ENCODE measurements around the gene EVI5L.
"Not testable (repeated sequence)": the region's sequence is repeated elsewhere in the genome, so short reads cannot be mapped to it uniquely, and the experiment has no call there.

The EVI5L gene

DNA sequence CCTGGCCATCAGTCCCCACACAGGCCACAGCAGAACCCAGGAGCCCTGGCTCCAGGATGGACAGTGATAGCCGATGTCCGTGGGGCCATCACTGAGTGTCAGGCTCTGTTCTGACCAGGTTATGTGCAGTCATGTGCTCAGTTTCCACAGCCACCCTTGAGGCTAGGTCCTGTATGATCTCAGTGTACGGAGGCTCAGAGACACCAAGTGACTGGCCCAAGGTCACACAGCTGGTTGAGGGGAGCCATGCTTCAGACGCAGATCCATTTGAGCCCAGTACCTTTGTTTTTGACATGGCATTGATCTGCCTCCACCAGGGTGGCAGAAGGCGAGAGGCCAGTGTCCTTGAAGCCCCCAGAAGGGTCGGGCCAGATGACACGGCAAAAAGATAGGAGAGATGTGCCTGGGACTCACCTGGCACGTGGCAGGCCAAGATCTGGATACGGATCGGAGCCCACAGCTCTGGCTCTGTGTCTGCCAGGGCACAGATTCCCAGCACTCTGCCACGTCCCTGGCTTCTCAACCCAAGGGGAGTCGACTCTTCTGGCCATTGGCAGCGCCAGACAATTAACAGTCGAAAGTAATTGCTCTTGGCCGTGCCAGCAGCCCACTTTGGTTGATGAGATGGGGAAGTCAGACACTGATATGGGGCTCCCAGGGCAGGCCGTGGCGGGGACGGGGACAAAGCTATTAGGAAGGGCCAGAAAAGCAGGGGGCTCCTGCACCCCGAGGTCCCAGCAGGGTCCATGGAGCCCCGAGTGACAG lies 15.6 kb downstream of the EVI5L start:
- DNase-seq (ENCODE audit: low spot score): no peak

- no peak for DNase-seq (ENCODE audit: low spot score)
These were observed 16.2 kb downstream of the EVI5L start for GRCh38 chr19:7846155-7846646.

- DNase-seq (ENCODE audit: low spot score): no peak
These were observed 17.6 kb downstream of the EVI5L start for GRCh38 chr19:7847664-7848063.

DNA sequence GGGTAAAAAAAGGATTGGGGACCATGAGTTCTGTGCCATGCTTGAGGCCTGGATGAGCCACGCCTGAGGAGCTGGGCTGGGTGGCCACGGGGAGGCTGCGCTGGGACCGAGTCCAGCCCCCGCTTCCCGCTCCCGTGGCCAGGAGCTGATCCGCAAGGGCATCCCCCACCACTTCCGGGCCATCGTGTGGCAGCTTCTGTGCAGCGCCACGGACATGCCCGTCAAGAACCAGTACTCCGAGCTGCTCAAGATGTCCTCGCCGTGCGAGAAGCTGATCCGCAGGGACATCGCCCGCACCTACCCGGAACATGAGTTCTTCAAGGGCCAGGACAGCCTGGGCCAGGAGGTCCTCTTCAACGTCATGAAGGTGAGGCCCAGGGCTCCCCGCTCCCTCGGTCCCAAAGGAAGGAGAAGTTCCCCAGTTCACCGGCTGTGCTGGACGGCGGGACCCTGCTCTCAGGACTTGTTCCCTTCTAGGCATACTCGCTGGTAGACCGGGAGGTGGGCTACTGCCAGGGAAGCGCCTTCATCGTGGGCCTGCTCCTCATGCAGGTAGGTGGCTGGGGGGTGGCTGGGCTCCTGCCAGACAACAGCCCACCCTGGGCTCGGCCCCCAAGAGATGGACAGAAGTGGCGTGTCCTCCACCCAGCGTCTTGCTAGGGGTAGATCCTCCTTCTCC lies 18.9 kb downstream of the EVI5L start:
- no peak for DNase-seq (ENCODE audit: low spot score)

GRCh38 chr19:7849631-7849999 lies 19.6 kb downstream of the EVI5L start:
- no peak for DNase-seq (ENCODE audit: low spot score)

GRCh38 chr19:7850000-7850813 lies 20.2 kb downstream of the EVI5L start:
- DNase-seq (ENCODE audit: low spot score): no peak

DNA sequence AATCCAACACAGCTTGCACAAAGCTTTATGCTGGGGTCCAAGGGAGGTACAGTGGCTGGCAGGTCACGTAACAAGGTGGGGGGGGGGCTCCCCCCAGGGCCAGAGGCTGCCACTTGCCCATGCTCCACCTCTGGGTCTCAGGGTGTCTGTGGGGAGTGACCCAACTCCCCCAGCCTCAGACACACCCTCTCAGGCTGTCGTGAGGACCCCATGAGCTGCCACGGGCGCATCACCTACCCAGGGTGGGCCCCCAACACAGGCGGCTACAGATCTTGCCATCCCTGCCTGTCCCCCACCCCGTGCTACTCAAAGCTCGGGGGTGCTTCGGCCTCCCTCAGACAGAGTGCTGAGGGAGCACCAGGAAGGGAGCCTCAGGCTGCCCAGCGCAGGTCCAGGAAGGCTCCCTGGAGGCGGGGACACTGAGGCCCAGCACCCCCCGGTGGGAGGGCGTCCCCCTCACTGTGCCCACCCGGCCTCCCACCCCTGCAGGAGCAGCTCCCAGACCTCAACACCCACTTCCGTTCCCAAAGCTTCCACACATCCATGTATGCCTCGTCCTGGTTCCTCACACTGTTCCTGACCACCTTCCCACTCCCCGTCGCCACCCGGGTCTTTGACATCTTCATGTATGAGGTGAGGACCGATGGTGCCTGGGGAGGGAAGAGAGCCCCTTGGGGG lies 21.1 kb downstream of the EVI5L start:
- DNase-seq (ENCODE audit: low spot score): no peak

DNA sequence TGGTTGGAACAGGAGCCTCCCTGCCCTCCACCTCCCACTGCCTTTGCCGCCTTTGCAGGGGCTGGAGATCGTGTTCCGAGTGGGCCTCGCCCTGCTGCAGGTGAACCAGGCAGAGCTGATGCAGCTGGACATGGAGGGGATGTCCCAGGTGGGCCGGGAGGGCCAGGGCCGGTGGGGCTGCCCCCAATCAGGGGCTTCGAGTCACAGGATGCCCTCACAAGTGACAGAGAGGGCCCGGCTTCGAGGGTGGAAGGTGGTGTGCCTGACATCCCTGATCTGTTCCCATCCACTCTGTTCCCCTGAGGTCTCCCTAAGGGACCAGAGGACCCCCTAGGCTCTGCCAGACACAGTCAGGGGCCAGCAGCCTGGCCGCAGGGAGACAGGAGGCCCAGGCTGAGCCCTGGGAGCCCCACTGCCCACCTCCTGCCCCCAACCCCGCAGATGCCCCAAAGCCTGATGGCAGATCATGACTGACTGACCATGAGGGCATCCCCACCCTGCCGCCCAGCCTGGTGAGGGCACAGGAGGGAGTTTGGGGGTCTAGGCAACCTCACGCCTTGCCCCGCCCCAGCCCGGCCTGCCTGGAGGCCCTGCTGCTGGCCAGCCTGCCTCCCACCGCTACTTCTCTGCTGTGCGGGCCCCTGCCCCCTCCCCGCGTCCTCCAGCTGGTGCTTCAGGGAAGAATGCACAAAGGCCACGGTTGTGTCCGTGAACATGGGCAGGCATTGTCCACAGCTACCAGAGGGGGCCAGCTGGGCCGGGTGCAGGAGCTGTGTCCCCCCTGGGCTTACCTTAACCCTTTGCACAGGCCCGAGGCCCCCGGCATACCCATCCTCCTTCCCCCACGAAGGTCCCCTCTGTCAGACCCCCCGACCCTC lies 21.8 kb downstream of the EVI5L start:
- DNase-seq (ENCODE audit: low spot score): no peak

DNA sequence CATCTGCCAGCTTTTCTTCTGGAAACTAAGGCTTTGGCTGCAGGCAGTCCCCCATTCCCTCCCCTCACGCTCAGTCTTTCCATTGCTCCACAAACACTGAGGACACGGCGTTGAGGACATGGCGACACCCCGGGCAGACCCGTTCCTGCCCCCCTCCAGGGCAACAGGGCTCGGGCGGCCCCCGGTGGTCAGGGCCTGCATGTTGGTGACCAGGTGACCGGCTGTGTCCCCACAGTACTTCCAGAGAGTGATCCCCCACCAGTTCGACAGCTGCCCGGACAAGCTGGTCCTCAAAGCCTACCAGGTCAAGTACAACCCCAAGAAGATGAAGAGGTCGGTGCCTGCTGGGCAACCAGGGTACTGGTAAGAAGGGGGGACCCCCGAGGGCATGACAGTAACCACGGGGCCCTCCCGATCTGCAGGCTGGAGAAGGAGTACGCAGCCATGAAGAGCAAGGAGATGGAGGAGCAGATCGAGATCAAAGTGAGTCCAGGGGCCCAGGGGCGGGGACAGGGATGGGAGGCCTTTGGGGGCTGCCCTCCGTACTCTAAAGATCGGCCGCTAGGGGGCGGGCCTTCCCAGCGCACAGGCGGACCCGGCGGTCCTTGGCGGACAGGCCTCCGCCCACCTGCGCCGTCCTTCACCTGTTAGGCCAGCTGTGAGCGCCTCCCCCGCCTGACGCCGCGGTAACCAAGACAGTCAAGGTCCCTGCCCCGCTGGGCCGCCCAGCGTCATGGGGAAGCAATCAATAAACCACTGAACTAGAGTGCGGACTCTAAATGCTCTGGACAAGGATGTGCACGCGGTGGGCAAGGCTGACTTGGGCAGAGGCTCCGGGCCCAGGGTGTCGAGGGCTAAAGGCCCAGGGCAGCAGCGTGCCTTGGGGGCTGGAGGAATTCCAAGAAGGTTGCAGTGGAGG lies 23.1 kb downstream of the EVI5L start:
- peak; percentile 67 for DNase-seq (ENCODE audit: low spot score)

DNA sequence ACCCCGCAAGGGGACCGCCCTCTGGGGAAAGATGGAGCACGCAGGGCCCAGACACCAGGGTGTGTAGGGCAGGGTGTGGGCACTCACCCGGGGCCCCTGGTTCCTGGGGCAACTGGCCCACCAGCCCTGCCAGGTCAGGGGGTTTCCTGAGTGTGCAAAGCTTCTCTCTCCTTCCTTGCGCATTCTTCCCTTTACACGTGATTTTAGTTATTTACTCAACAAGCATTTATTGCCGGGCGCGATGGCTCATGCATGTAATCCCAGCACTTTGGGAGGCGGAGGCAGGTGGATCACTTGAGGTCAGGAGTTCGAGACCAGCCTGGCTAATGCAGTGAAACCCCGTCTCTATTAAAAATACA lies 23.7 kb downstream of the EVI5L start:
- DNase-seq (ENCODE audit: low spot score): no peak

DNA sequence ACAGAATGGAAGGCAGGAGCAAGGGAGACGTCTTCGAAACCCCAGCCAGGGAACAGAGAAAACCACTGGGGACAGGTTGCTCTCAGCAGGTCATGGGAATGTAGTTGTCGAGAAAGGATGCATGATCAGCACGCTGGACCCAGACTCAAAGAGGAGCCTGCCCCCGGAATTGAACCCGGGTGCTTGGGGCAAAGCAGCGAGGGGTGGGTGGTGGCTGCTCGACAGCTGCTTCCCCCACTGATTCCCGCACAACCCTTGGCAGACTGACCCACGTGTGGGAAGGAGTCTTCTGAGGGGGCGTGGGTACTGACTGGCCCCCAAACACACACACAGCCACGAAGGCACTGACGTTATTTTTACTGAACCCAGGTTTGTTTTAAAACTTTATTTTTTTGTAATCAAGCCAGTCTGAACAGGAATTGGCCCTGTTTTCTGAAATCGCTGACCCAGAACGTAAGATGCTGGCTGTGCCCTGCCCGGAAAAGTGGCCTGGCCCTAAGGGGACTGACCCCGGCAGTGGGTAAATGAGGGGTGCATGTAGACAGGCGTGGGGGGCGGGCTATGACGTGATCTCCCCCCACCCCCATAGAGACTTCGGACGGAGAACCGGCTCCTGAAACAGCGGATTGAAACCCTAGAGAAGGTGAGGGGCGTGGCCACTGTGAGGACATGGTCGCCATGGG lies 25.5 kb downstream of the EVI5L start:
- DNase-seq (ENCODE audit: low spot score): no peak

DNA sequence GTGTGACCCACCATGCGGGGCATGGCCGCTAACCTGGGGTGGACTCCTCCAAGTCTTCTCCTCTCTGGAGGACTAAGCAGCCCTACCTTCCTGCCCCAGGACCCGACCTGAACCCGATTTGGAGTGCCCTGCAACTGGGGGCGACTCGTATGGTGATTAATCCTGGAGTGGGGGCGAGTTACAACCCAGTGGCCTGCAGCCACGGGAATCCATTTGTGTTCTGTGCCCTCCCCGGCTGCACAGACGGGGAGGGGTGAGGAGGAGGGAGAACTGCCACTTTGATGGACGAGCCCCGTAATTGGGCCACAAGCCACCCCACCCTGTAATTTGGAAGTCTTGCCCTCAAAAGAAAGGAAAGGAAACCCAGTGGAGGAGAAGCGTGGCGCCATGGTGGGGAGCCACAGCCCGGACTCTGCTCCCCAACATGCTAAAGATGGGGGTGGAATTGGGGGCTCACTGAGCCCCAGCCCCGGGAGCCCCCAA lies 26.1 kb downstream of the EVI5L start:
- DNase-seq (ENCODE audit: low spot score): no peak

GRCh38 chr19:7856679-7857663 lies 27.0 kb downstream of the EVI5L start:
- DNase-seq (ENCODE audit: low spot score): no peak

DNA sequence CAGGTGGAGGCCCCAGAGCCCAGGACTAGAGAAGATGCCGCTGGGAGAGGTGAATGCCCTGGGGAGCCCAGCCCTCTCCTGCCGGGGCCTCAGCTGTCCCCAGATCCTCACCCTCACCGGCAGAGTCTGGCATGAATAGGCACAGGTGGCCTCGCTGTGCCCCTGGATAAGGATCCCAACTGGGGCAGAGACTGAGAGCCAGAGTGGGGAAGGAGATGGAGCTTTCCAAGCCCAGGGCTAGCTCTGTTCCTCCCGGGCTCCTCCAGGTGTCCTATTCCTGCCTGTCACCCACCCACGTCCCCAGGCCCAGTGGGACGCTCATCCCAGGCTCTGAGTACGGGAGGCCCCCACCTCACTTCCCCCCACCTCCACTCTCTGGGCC lies 27.7 kb downstream of the EVI5L start:
- no peak for DNase-seq (ENCODE audit: low spot score)

- peak; percentile 69 for DNase-seq (ENCODE audit: low spot score)
These were observed 28.2 kb downstream of the EVI5L start for GRCh38 chr19:7858109-7858770.

- DNase-seq (ENCODE audit: low spot score): not testable (repeated sequence)
These were observed 29.1 kb downstream of the EVI5L start for GRCh38 chr19:7859087-7859486.
